Retina (tissue), 1 donor: ENCODE results near the gene HIP1R.

Experiments
- DNase-seq: peaks from one replicate; pipeline ENCODE4 v3.0.0-alpha.2; 2016

HIP1R gene

DNA sequence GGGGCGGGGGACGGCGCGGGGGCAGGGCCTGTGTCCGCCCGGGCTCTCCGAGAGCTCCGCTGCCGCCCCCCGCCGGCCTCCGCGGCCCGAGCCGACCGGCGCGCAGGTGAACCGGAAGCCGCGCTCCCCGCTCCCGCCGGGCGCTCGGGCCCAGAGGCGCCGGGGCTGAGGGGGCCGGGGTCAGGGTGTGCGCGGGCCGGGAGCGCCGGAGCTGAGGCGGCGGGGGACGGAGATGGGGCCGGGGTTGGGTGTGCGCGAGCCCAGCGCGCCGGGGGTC lies 431 bp downstream of the HIP1R start:
- DNase-seq, result no peak

DNA sequence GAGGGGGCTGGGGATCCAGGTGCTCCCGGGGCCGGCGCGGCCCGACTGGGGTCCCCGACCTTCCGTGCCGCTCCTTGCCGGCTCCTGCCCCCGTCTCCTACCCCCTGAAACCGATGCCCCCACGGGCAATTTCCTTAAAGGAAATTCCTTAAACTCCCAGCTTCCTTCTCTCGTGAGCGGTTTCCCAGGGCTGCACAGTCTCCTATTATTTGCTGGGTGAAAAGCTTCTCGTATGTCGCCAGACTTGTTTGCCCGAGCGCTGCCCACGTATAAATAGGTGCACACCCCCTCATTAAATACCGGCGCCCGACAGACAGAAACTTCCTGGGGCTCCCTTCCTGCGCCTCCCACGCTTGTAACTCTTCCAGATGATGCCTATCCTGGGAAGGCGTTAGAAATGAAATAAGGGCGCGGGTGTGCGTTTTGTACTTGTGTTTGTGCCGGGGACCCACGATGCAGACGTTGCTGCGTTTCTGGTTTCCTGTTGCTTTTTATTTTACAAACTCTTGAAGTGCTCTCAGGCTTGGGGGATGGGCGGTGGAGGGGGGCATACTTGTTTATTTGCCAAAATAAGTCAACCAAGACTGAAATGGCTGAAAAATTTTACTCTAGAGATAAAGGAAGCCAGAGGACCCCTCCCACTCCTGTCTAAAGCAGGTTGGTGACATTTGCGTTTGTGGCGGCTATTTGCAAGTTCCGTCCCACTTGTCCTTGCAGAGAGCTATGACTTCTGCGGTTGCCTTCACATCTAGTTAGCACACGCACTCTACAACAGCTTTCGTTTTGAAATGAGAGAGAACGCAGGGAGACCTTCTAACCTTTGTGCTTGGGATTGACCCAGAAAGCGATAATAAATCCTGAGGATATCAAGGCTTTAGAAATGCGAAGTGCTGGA lies 1.0 kb downstream of the HIP1R start:
- DNase-seq, result peak; percentile 54

DNA sequence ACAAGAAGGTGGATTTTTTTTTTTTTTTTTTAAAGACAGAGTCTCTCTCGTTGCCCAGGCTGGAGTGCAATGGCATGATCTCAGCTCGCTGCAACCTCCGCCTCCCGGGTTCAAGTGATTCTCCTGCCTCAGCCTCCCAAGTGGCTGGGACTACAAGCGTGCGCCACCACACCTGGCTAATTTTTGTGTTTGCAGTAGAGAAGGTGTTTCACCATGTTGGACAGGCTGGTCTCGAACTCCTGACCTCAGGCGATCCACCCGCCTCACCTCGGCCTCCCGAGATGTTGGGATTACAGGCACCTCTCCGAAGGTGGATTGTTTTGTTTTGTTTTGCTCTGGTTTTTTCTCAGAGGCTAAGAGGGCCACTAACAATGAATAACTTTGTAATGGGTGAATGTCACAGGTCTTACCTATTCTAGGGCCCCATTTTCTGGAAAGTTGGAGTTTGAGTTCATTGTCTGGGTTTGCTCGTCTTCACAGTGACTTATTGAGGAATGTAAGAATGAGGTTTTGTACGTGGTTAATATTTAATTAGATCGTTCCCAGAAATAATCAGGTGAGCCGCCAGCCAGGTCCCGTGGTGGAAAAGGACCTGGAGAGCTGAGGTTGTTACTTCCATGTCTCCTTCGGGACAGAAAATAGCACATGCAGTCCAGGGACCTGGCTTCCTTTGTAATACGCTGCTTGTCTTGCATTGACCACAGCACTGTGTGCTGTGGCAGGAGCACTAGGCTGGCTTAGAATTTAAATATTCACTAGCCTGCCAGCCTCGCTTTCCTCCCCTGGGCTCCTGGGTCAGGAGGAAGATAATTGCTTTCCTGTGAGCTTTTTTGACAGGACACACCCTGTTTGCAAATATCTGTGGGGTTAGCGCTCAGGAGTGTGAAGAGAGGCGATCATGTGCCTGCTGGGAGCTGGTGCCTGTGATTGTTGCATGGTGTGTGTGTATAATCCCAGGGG lies 2.3 kb downstream of the HIP1R start:
- DNase-seq, result no peak

DNA sequence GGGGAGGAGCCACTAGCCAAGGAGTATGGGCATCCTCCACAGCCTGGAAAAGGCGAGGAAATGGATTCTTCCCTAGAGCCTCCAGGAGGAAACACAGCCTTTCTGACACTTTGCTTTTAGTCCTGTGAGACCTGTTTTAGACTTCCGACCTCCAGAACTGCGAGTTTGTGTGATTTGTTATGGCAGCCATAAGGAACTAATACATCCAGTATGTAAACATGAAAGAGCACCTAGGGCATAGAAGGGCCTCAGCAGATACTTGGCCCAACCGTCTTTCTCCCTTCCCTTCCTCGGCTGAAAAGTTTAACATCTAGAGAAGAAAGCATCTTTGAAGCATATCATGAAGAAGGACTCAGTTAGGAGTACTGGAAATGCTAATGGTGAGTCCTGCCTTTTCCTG lies 3.6 kb downstream of the HIP1R start:
- DNase-seq, result no peak

DNA sequence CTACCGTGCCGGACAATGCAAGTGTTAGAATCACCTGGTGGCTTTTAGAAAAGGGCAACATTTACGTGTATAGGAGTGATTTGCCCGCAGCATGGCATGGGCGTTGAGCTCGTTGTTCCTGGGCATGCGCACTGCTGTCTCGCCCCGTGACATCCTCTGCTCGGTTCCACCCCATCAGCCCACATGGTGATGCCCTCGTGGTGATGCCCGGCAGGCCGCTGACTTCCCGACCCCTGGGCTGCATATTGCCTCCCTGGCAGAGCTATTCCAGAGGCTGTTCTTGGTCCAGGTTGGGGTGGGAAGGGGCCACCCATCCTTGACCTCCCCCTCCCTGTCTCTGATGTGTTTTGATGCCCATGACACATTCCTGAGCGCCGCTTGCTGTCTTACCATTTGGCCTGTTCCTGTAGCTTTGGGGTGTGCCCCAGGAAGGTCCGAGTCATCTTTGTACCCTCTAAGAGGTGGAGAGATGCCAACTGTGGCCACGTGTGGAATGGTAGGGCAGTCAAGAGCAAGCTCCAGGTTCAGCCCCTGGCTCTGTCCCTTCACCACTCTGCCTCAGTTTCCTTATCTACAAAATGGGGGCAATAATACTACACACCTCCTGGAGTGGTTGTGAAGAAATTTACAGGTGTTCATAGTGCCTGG lies 4.8 kb downstream of the HIP1R start:
- no peak for DNase-seq

DNA sequence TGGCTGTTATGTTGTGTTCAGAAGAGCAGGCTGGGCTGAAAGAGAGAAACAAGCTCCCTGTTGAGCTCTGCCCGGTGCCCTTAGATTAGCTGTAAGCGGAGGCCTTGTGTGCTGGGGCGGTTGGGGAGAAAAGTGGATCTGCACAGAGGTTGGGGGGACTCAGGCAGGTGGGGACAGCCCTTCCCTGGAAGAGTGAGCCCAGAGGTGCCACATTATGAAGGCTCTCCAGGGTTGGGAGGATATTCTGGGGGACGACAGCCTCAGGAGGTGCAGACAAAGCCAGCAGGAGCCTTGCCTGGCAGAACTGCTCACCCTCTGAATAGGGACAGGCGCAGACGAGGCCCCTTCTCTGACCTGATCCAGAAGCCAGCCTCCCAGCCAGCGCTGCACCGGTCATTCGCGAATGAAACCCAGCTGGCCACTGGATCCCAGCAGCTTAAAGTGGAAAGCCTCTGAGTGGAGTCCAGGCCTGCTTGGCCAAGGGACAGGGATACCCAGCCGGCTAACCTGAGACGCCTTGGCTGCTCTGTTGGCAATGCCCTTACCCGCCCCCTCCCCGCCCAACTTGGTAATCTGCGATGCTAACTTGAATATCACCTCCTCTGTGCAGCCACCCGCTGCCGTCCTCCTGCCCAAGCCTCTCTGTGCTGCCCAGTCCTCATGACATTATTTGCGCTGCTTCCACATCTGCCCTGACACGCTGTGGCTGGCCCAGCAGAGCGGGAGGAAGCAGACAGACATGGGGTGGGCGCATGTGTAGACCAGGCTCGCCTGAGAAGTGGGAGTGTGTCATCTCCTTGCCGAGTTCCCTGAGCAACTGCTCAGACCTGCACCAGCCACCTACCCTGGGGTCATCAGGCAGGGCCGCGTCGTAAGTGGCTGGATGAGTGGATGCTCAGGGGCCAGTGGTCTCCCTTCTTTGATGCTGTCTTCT lies 5.6 kb downstream of the HIP1R start:
- no peak for DNase-seq

DNA sequence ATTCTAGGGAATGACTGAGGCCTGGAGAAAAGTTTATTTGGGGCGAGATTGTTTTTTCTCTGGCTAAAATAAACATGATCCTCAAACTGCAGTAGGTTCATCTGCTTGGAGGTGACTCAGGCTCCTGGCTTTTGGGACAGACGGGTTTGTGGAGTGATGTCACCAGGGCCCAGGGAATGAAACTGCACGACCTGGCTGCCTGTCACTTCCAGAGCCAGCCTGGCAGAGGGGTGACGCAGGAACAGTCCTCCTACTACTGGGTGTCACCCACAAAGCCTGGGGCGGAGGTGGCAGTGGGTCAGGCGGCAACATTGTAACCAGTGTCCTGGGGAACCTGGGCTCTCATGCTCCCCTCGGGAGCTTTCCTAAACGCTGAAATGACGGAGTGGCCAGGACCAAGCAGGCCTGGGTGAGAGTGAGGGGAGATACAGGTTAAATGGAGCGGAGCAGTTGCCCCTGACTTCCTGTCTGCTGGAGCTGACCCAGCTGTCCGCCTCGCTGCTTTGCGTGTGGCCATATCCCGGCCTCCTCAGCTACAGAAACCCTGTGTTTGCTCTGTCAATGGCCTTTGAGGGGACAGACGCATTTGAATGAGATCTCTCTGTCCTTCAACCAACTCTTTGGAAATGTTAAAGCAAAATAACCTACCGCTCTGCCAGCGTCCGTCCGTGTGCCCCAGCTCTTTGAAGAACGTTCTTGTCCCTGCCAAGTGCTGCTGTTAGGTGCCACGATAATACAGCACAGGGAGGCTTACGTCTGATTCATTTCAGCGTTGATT lies 6.5 kb downstream of the HIP1R start:
- DNase-seq, result no peak

DNA sequence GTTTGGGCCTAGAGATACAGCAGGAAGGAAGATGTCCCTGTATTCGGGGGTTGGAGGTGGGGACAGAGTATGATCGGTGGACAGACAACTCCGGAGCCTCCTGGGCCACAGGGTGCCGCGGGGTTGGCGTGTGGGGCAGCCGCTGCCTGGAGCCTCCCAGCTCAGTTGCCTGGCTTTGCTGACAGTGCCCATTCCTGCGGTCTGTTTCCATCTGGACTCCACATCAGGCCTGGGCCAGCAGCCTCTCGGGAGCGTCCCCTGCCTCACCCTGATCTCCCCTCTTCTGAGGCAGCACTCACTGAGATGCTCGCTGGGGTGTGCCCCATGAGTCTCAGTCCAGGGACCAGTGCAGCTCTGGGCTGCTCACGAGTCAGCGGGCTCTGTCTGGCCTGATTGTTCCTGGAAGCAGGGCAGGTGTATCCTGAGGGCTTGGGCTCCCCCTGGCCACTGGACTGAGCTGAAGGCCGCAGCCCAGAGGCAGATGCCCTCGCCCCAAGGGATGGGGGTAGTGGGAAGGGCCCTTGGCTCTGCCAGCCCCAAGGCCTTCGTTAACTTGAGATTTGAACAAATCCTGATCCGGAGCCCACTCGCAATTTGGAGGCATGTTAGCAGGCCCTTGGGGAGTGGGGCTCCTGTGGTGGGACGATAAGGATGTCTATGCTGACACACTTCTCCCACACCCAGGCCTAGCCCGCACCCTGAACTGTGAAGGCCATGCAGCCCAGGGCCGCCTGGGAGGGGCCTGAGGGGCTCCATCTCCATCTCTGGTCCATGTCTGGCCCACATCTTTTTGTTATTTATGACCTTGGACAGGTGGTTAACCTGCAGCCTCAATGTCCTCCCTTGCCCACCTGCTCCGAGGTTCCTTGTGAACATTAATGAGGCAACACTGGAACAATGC lies 7.5 kb downstream of the HIP1R start:
- DNase-seq, result no peak

DNA sequence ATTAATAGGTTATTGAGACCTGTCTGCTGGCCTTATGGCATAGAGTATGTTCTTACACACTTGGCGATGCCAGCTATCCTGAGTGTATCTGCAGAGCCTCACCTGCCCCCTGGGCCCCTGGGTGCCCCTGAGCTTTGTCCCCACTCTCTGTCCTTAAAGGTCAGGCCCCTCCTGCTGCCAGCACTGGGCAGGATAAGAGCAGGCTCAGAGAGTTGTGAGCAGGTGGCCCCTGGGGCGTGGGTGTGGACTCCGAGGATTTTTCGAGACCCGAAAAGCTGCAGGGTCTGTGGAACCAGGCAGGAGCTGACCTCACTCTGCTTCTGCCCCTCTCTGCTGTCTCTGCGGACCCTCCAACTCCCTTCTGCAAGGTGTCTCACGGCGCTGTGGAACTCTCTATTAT lies 8.2 kb downstream of the HIP1R start:
- no peak for DNase-seq

DNA sequence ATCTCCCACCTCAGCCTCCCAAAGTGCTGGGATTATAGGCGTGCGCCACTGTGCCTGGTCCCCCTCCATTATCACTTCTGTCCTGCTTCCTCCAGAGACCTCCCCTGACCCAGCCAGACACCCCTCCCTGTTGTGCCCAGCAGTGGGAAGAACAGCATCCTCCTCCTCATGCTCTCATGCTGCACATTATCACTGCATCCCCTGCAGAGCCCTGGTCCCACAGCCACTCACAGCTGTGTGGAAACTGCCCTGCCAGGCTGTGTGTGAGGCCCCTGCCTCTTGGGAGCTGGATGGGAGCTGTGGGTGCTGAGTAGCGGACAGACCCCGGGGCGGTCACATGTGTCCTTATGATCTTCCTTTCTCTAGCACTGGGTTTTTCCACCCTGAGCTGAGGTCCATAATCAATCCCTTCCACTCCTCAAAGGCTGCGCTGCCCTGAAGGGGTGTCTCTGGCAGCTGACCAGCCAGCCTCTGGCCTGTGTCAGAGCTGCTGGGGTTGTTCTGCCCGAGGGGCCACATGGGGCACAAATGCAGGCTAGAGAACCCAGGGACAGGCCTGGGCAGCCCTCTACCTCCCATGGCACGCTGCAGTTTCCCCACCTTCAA lies 9.2 kb downstream of the HIP1R start:
- no peak for DNase-seq

DNA sequence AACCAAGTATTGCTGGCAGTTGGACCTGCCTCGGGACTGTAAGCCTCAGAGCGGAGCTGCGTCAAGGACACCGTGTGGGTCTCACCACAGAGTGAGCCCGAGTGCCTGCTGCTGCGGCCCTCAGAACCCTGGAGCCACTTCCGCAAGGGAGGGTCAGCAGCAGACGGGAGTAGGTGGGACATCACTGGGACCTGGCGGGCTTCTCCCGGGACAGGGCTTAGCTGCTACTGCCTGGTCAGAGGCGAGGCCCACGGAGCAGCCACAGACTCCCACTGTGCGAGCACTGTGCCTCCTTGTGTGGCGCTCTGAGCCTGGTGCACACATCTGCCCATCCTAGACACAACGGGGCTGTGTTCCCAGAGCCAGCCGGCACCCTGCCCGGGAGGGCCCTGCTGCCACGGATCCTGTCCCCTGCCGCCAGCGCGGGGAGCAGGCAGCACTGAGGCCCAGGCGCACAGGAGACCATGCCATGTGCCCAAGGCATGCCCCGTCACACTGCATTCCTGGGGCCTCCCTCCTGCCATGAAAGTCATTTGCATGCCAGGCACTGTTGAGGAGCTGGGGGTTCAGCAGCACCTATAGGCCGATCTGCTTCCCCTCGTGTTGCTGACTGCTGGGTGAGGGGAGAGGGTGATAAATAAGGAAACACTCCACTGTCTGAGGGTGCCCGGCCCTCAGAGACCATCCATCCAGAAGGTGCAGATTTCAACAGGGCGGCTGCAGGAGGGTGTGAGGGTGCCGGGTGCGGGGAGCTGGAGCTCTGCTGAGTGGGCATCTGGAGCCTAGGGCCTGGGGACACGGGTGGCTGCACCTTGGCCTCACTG lies 10.0 kb downstream of the HIP1R start:
- no peak for DNase-seq

DNA sequence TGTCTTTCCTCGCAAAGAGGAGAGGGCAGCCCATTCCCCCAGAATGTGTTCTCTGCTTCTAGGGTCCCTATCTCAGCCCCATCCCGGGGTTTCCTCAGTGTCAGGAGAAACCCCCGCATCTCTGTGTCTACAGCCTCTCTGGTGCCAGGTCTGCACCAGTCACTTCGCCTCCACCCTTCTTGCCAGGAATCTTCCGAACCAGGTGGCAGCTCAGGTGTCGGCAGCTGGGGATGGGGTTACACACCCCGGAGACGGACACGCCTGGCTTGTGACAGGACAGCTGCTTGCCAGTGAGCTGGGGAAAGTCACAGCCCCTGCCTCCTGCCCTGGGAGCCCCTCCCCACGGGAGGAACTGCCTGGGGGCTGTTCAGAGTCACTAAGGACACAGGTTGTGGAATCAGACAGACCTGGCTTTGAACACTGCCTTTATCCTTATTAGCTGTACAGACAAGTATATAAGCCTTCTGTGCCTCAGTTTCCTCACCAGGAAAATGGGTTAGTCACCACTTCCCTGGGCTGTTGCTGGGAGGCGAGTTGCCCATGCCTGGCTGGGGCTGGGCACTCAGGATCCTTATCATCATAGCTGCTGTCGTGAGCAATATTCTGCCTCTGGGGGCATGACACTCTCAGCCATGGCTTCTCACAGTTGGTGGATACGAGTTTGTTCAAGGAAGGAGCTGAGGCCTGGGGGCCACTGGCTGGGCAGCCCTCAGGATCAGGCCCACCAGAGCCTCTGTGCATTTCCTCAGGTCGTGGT lies 10.8 kb downstream of the HIP1R start:
- no peak for DNase-seq

DNA sequence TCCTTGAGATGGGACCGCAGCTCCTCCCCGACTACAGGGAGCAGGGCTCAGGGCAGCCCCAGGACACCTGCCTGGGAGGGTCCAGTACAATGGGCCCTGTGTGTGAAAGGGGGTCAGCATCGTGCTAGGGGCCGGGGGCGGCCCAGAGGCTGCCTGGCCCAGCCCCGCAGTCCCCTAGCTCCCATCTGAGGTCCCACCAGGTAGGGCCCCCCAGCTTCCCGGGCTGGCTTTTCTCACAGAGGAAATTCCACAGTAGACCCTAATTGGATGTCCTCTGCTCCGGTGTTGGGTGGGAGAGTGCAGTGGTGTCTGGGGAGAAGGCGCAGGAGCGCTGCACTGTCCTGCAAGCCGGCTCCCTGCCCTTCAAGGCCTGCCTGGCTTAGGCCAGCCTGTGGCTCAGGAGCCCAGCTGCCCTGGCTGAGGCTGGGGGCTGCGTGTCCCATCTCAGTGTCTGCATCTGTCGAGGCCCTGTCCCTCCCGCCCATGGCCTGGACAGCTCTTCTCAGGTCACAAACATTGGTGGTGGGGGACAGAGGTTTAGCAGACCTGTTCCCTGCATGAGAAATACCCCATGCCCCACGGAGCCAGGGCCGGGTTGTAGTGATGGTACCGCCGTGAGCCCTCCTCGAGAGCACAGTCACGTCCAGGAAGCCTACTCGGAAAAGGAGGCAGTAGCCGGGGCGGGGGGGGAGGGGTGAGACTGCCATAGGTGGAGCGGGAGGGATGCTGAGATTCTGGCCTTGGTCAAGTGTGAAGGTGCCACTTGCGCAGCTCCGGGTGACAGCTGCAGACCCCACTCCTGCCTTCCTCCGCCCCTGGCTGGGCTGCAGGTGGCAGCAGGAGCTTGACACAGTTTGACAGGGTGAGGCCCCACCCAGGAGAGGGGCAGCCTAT lies 11.6 kb downstream of the HIP1R start:
- DNase-seq, result no peak

DNA sequence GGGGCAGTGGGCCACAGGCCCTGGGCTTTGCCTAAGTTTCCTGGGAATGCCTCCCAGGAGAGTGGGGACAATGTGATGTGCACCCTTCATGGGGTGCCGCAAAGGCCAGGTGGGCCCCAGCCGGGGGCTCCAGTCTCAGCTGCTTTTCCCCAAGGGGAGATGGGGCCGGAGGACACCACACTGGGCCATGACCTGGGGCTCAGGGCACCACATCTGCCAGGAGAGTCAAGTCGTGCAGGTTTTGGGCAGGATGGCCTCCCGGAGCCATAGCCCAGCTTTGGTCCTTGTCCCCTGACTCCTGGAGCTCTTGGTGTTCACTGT lies 12.2 kb downstream of the HIP1R start:
- DNase-seq, result no peak

DNA sequence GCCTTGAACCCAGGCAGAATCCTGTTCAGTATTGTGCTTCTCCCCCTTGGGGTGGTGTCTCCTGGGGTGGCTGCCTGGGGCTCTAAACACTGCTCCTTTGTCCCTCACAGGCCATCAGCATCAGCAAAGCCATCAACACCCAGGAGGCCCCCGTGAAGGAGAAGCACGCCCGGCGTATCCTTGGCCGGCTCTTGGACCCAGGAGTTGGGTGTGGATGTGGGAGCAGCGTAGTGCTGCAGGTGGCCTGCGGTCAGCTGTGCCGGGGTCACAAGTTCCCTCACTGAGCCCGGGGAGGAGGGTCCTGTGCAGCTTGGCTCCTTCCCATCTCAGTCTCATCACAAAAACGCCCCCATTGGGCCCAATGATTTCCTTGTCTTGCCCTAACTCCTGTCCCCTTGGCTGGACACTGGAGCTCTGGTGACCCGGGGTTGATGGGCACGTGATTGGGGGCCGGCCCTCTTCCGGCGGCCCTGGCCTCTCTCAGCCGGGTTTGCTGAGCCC lies 12.7 kb downstream of the HIP1R start:
- DNase-seq, result no peak

DNA sequence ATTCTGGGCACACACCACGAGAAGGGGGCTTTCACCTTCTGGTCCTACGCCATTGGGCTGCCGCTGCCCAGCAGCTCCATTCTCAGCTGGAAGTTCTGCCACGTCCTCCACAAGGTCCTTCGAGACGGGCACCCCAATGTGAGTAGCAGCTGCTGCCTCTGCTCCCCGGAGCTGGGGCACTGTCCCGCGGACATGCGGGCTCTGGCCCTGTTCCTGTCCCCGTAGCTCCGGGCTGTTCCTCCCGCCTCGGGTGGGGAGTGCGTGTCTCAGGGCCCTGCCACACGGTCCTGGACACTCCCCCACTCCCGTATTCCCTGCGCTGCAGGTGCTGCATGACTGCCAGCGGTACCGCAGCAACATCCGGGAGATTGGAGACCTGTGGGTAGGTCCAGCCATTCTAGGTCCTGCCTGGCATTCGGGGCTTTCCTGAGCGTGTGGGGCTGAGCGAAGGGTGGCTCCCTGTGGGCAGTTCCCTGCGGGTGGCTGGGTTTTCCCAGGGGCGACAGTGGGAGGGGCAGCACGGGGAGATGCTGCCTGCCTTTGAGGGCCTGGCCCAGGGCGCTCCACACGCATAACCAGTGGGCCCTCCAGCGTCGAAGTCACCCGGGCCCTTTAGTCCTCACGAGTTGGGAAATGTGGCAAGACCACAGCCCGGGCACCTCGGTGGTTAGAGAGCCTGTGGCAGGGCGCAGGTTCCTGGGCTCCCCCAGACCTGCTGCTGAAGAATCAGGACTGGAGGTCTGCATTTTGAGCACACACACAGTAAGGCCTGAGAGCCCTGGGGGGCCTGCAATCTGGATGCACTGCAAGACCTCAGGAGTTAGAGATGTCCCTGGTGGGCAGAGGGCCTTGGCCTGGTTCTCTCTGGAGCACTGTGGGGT lies 13.5 kb downstream of the HIP1R start:
- no peak for DNase-seq
